ENCODE results near the gene CRACR2B.

The CRACR2B gene

DNA sequence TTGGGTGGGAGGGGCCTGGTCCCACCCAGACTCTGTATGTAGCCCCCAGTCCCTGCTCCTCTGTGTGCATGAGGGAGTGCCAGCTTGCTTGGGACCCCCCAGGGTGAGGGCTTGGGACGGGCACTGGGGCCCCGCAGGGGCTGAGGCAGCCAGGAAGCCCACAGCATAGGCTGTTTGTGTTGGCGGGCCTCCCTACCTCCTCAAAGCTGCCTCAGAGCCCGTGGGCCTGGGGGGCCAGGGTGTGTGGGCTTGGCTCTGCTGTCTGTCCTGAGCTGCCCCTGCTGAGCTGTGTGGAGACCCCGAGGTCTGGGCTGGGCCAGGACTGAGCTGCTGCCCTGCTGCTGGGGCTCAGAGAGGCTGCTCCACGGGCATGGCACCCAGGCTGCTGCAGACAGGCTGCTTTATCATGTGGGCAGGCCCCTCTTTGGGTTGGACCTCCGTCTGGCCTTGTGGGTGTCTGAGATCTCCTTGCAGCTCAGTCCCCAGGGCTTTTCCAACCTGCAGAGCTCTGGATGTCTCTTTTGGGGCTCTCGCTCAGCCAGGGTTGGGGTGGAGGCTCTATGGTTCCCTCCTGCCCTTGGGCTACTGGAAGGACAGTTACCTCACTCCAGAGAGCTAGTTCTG is 18.3 kb downstream of the CRACR2B start:
- Histone ChIP-seq H3K27ac (ENCODE audit: low read depth, low read length) (no peak overlapping the region), H3K9me2 (replicated peaks; ENCODE audit: control insufficient read depth, low read length) (no peaks in the 10 kb centered on the region), H3K79me2 (ENCODE audit: control insufficient read depth, low read length) (peaks cover 14% of the 10 kb centered on the region), H3K27me3 (ENCODE audit: control insufficient read depth, low read length) (peaks cover 29% of the 10 kb centered on the region), H3K4me1 (ENCODE audit: control insufficient read depth, low read length) (peaks cover 38% of the 10 kb centered on the region), H3K4me2 (ENCODE audit: low read length) (no peak overlapping the region), H3K4me3 (ENCODE audit: low read length) (no peak overlapping the region), H3K9me3 (ENCODE audit: control insufficient read depth, insufficient read depth, low read length) (no peaks in the 10 kb centered on the region), H3F3A (ENCODE audit: control insufficient read depth, insufficient read depth) (no peaks in the 10 kb centered on the region), H3K36me3 (ENCODE audit: control insufficient read depth, low read length) (peaks cover 7% of the 10 kb centered on the region), H4K20me1 (ENCODE audit: control insufficient read depth, insufficient read depth, low read depth, low read length) (peaks cover 8% of the 10 kb centered on the region)
- TF ChIP-seq EZH2phosphoT487 (IDR thresholded peaks at IDR 0.05; ENCODE audit: borderline replicate concordance, low read length), result no peak
- TF ChIP-seq, protein P1, sequence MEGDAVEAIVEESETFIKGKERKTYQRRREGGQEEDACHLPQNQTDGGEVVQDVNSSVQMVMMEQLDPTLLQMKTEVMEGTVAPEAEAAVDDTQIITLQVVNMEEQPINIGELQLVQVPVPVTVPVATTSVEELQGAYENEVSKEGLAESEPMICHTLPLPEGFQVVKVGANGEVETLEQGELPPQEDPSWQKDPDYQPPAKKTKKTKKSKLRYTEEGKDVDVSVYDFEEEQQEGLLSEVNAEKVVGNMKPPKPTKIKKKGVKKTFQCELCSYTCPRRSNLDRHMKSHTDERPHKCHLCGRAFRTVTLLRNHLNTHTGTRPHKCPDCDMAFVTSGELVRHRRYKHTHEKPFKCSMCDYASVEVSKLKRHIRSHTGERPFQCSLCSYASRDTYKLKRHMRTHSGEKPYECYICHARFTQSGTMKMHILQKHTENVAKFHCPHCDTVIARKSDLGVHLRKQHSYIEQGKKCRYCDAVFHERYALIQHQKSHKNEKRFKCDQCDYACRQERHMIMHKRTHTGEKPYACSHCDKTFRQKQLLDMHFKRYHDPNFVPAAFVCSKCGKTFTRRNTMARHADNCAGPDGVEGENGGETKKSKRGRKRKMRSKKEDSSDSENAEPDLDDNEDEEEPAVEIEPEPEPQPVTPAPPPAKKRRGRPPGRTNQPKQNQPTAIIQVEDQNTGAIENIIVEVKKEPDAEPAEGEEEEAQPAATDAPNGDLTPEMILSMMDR (IDR thresholded peaks at IDR 0.05; ENCODE audit: low read depth, low read length, poor library complexity, severe bottlenecking), result no peak

DNA sequence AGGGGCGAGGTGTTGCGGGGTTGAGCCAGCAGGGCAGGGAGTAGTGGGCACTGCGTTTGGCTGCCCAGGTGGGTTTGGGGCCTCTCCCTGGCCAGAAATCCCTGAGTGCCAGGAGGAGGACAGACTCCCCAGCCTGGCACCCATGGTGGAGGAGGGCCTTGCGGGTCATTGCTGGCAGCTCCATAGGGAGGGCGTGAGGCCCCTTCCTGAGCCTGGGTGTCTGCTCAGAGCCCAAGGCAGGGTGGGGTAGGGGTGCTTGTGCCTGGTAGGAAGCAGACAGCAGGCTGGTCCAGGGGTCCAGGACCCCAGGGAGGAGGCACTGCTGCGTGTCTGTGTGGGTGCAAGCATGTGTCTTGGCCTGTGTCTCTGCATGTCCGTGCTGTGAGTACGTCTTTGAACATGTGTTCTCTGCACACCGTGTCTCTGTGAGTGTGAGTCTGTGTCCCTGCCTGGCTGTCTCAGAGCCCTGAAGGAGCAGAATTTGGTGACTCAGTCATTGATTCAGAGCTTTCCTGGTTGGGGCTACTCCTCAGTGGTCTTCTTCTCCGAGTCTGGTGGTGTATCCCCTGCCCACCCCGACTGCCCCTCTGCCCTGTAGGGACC is 18.9 kb downstream of the CRACR2B start:
- no peak overlapping the region for H3K4me3 ChIP-seq (ENCODE audit: low read length)
- peaks cover 4% of the 10 kb centered on the region; the same call in 1 of the 2 replicates for H4K20me1 ChIP-seq (ENCODE audit: control insufficient read depth, insufficient read depth, low read depth, low read length)
- H3F3A ChIP-seq (ENCODE audit: control insufficient read depth, insufficient read depth), result no peaks in the 10 kb centered on the region

DNA sequence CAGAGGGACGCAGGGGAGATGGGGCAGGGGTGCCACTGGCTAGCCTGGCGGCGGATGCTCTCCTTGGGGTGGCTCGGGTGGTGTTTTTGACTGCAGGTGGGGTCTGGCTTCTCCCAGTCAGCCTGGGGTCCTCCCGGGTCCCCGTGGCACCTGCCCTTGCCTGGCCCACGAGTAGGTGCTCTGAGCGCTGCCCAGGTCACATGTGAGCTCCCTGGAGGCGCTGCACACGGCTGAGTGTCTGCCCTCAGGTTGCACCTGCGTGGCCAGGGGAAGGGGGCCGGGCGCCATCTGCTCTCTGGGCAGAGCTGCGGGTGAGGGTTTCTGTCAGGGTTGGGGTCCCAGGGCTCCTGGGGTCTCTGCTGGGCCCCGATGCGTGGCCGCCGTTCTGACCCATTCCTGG is 20.2 kb downstream of the CRACR2B start:
- Histone ChIP-seq H3F3A (ENCODE audit: control insufficient read depth, insufficient read depth) (no peaks in the 10 kb centered on the region), H3K27me3 (ENCODE audit: control insufficient read depth, low read length) (peaks cover 29% of the 10 kb centered on the region), H4K20me1 (ENCODE audit: control insufficient read depth, insufficient read depth, low read depth, low read length) (peaks cover 4% of the 10 kb centered on the region; the same call in 1 of the 2 replicates), H3K4me2 (ENCODE audit: low read length) (no peak overlapping the region), H3K4me1 (ENCODE audit: control insufficient read depth, low read length) (peaks cover 33% of the 10 kb centered on the region), H3K36me3 (ENCODE audit: control insufficient read depth, low read length) (no peaks in the 10 kb centered on the region), H3K79me2 (ENCODE audit: control insufficient read depth, low read length) (no peaks in the 10 kb centered on the region), H3K9me3 (ENCODE audit: control insufficient read depth, insufficient read depth, low read length) (no peaks in the 10 kb centered on the region), H3K27ac (ENCODE audit: low read depth, low read length) (no peak overlapping the region), H3K9me2 (replicated peaks; ENCODE audit: control insufficient read depth, low read length) (no peaks in the 10 kb centered on the region), H3K4me3 (ENCODE audit: low read length) (no peak overlapping the region)
- no peak for TF ChIP-seq EZH2phosphoT487 (IDR thresholded peaks at IDR 0.05; ENCODE audit: borderline replicate concordance, low read length)
- TF ChIP-seq, protein P1 (IDR thresholded peaks at IDR 0.05; ENCODE audit: low read depth, low read length, poor library complexity, severe bottlenecking), result no peak

More for the DNA sequence above, 18.9 kb downstream of the CRACR2B start:
- TF ChIP-seq, protein P1 (IDR thresholded peaks at IDR 0.05; ENCODE audit: low read depth, low read length, poor library complexity, severe bottlenecking), result no peak
- no peak for TF ChIP-seq EZH2phosphoT487 (IDR thresholded peaks at IDR 0.05; ENCODE audit: borderline replicate concordance, low read length)
- Histone ChIP-seq H3K4me1 (ENCODE audit: control insufficient read depth, low read length) (peaks cover 33% of the 10 kb centered on the region), H3K36me3 (ENCODE audit: control insufficient read depth, low read length) (peaks cover 4% of the 10 kb centered on the region; the same call in 1 of the 2 replicates), H3K27ac (ENCODE audit: low read depth, low read length) (no peak overlapping the region), H3K79me2 (ENCODE audit: control insufficient read depth, low read length) (peaks cover 8% of the 10 kb centered on the region), H3K9me2 (replicated peaks; ENCODE audit: control insufficient read depth, low read length) (no peaks in the 10 kb centered on the region), H3K9me3 (ENCODE audit: control insufficient read depth, insufficient read depth, low read length) (no peaks in the 10 kb centered on the region), H3K4me2 (ENCODE audit: low read length) (no peak overlapping the region), H3K27me3 (ENCODE audit: control insufficient read depth, low read length) (peaks cover 29% of the 10 kb centered on the region)

Measured in DOHH2 (cell line).